Fibroblast of lung (primary cell): Measurements from ENCODE around the gene COL2A1. TPM values are rescaled to one million over a fixed set of nuclear protein-coding genes. Genes with fewer than 3 reads are reported as not detected.

ENCODE experiments used
- DNase-seq, 2 donors: peaks; one replicate each; pipeline versions ENCODE4 v3.0.0 to v3.0.0-alpha.2; 2010; ENCODE audit warnings: low read depth in 2 of 2
- H2AFZ ChIP-seq: 2 replicates; pipeline ENCODE4 v1.5.1; 2012; ENCODE audit warnings: low read length, control low read depth, inconsistent platforms
- H3K27ac ChIP-seq: 2 replicates; pipeline ENCODE4 v1.5.1; 2011; ENCODE audit warnings: low read length, control low read depth; ENCODE audit not compliant: insufficient read depth
- H3K27me3 ChIP-seq: 2 replicates; pipeline ENCODE4 v1.5.1; 2011; ENCODE audit warnings: mild to moderate bottlenecking, low read length; ENCODE audit not compliant: control insufficient read depth, insufficient read depth
- H3K36me3 ChIP-seq: 2 replicates; pipeline ENCODE4 v1.5.1; 2011; ENCODE audit warnings: low read length; ENCODE audit not compliant: control insufficient read depth, insufficient read depth
- H3K4me1 ChIP-seq: 2 replicates; pipeline ENCODE4 v1.5.1; 2011; ENCODE audit warnings: low read length; ENCODE audit not compliant: control insufficient read depth, insufficient read depth; ENCODE audit errors: extremely low read depth
- H3K4me2 ChIP-seq: 2 replicates; pipeline ENCODE4 v1.5.1; 2011; ENCODE audit warnings: low read length, control low read depth; ENCODE audit not compliant: insufficient read depth; ENCODE audit errors: extremely low read depth
- H3K4me3 ChIP-seq, 4 experiments: fragments of 200-600 bp in 1 of 4; sonication (generic) in 1 of 4; replicated peaks in 1 of 4; 2 replicates each; pipeline ENCODE4 v1.5.1; 2011 to 2016; ENCODE audit warnings: low read length in 4 of 4, low read depth in 3 of 4, mild to moderate bottlenecking in 3 of 4, control low read depth in 2 of 4, inconsistent platforms in 1 of 4, mixed read lengths in 1 of 4; ENCODE audit not compliant: insufficient read depth in 1 of 4; ENCODE audit errors: control extremely low read depth in 1 of 4
- H3K79me2 ChIP-seq: 2 replicates; pipeline ENCODE4 v1.5.1; 2012; ENCODE audit warnings: mild to moderate bottlenecking, low read length, inconsistent platforms; ENCODE audit not compliant: control insufficient read depth, insufficient read depth
- H3K9ac ChIP-seq: 2 replicates; pipeline ENCODE4 v1.5.1; 2011; ENCODE audit warnings: mild to moderate bottlenecking, low read length, control low read depth; ENCODE audit not compliant: insufficient read depth
- H3K9me3 ChIP-seq: 2 replicates; pipeline ENCODE4 v1.5.1; 2012; ENCODE audit warnings: low read depth, low read length; ENCODE audit not compliant: control insufficient read depth, insufficient read depth
- H4K20me1 ChIP-seq: 2 replicates; pipeline ENCODE4 v1.5.1; 2011; ENCODE audit warnings: low read length; ENCODE audit not compliant: control insufficient read depth, insufficient read depth; ENCODE audit errors: extremely low read depth
- EZH2 ChIP-seq: IDR thresholded peaks from 2 replicates; pipeline ENCODE4 v1.5.1; 2012; ENCODE audit warnings: low read length, control low read depth, mild to moderate bottlenecking; ENCODE audit errors: missing control alignments
- polyA plus RNA-seq, 2 donors: library from polyadenylated mRNA; depleted of rRNA in 1 of 2; stranded (reverse) in 1 of 2; unstranded in 1 of 2; fragments of >200 nt; gene quantifications; 2 replicates each; pipeline ENCODE4 v1.2.1, GENCODE V29; 2011 to 2012; ENCODE audit warnings: missing spikeins in 1 of 2
- total RNA-seq: library from RNA; depleted of rRNA; stranded (reverse); fragments of >200 nt; gene quantifications from 2 replicates; pipeline ENCODE4 v1.2.1, GENCODE V29; 2014
- TF ChIP-seq, protein P1 (sequence below), 2 donors: IDR thresholded peaks in 1 of 2; conservative IDR thresholded peaks in 1 of 2; 1 replicate in 1 of 2; 2 replicates in 1 of 2; pipeline ENCODE4 v1.5.1; 2011 to 2012; ENCODE audit warnings: low read length in 2 of 2, control low read depth in 1 of 2, inconsistent platforms in 1 of 2, low read depth in 1 of 2, mild to moderate bottlenecking in 1 of 2

Gene COL2A1
- total and polyA plus RNA-seq, 2 donors (not counting 1 experiment from before 2014, with no cell fraction given), result not detected

GRCh38 chr12:47982311-47982710 is 22.0 kb downstream of the COL2A1 start:
- no peak overlapping the region for H3K9ac ChIP-seq
- no peaks in the 10 kb centered on the region for H3K9me3 ChIP-seq
- no peak overlapping the region for H2AFZ ChIP-seq
- TF ChIP-seq EZH2, result no peak
- TF ChIP-seq, protein P1, sequence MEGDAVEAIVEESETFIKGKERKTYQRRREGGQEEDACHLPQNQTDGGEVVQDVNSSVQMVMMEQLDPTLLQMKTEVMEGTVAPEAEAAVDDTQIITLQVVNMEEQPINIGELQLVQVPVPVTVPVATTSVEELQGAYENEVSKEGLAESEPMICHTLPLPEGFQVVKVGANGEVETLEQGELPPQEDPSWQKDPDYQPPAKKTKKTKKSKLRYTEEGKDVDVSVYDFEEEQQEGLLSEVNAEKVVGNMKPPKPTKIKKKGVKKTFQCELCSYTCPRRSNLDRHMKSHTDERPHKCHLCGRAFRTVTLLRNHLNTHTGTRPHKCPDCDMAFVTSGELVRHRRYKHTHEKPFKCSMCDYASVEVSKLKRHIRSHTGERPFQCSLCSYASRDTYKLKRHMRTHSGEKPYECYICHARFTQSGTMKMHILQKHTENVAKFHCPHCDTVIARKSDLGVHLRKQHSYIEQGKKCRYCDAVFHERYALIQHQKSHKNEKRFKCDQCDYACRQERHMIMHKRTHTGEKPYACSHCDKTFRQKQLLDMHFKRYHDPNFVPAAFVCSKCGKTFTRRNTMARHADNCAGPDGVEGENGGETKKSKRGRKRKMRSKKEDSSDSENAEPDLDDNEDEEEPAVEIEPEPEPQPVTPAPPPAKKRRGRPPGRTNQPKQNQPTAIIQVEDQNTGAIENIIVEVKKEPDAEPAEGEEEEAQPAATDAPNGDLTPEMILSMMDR (conservative IDR thresholded peaks at IDR 0.05 in 1 of 2, IDR thresholded peaks at IDR 0.05 in 1 of 2; ENCODE audit: low read depth in 1 of 2, low read length in 2 of 2), result no peak
- H3K36me3 ChIP-seq, result no peaks in the 10 kb centered on the region
- no peak overlapping the region for H3K4me2 ChIP-seq
- no peak overlapping the region for H3K4me3 ChIP-seq
- H3K4me1 ChIP-seq, result no peaks in the 10 kb centered on the region
- no peak for DNase-seq
- no peak overlapping the region for H3K27ac ChIP-seq
- H3K27me3 ChIP-seq, result peaks cover 24% of the 10 kb centered on the region
- H4K20me1 ChIP-seq, result no peaks in the 10 kb centered on the region
- H3K79me2 ChIP-seq, result no peaks in the 10 kb centered on the region

DNA sequence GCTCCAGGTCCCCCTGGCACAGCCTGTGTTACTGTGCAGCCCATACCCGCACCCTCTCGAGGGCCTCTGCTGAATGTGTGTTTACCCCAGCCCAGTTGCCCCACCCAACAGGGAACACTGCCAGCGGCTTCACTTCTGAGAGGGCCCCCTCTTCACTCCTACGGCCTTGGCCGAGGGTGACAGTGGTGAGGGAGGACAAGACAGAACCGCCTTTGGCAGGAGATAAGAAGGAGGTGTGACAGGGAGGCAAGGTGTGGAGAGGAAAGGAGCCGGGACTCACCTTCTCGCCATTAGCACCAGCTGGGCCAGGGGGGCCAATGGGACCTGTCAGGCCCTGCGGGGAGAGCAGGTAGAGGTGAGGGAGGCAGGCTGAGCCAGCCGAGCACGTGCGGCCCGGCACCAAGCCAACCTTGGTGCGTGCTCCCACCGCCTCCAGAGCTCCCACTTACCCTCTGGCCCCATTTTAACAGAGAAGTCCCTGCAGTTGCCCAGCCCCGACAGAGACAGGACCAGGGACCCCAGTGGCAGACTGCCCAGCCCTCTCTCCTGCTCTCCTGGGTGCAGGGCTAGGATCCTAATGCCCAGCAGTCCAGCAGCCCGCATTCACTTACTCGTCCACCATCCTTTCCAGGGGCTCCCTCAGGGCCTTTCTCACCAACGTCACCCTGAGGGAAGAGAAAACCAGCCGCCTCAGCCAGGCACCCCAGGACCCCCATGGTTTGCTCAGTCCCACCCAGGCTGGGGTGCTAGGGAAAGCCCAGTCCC is 22.6 kb downstream of the COL2A1 start:
- DNase-seq, result no peak
- Histone ChIP-seq H3K36me3 (no peaks in the 10 kb centered on the region), H2AFZ (no peak overlapping the region), H3K9me3 (no peaks in the 10 kb centered on the region), H4K20me1 (no peaks in the 10 kb centered on the region), H3K27ac (no peak overlapping the region), H3K4me2 (no peak overlapping the region), H3K27me3 (peaks cover 24% of the 10 kb centered on the region), H3K4me3 (no peak overlapping the region), H3K79me2 (no peaks in the 10 kb centered on the region), H3K9ac (no peak overlapping the region), H3K4me1 (no peaks in the 10 kb centered on the region)
- TF ChIP-seq, protein P1 (conservative IDR thresholded peaks at IDR 0.05 in 1 of 2, IDR thresholded peaks at IDR 0.05 in 1 of 2; ENCODE audit: low read depth in 1 of 2, low read length in 2 of 2), result no peak
- TF ChIP-seq EZH2, result no peak

DNA sequence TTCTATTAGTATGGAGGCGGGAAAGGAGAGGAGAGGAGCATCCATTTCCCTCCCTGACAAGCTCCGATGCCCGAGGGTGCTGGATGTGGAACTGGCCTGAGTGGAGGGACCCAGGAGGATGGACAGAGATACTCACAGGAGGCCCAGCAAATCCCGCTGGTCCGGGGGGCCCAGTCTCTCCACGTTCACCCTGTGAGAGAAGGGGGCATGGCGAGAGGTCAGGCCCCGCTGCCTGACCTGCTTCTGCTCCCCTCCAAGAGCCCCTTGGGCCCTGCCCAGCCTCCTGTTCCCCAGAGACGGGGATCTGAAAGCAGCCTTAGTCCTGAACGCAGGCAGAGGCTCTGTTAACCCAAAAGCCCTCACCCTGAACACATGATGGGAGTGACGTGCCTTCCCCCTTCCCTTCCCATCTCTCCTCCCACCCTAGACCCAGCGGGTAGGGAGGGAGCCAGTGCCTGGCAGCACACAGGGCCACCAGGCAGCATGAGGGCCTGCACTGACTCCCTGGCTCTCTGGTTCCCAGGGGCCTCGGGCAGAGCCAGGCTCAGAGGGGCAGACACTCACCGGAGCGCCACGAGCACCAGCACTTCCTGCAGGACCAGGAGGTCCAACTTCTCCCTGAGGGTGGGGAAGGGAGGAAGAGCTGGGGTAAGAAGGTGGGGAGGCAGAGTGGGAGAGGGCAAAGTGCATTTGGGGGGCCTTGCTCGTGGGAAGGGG is 23.3 kb downstream of the COL2A1 start:
- H3K36me3 ChIP-seq, result no peaks in the 10 kb centered on the region
- H3K9ac ChIP-seq, result no peak overlapping the region
- TF ChIP-seq, protein P1 (conservative IDR thresholded peaks at IDR 0.05 in 1 of 2, IDR thresholded peaks at IDR 0.05 in 1 of 2; ENCODE audit: low read depth in 1 of 2, low read length in 2 of 2), result no peak
- TF ChIP-seq EZH2, result no peak
- H3K9me3 ChIP-seq, result no peaks in the 10 kb centered on the region
- H4K20me1 ChIP-seq, result no peaks in the 10 kb centered on the region
- H3K27me3 ChIP-seq, result peaks cover 21% of the 10 kb centered on the region
- no peaks in the 10 kb centered on the region for H3K4me1 ChIP-seq
- no peak overlapping the region for H3K4me3 ChIP-seq
- DNase-seq, result no peak
- H2AFZ ChIP-seq, result no peak overlapping the region
- H3K79me2 ChIP-seq, result no peaks in the 10 kb centered on the region
- no peak overlapping the region for H3K4me2 ChIP-seq
- H3K27ac ChIP-seq, result no peak overlapping the region
